ENCODE measurements around the gene HEG1.

HEG1 gene

DNA sequence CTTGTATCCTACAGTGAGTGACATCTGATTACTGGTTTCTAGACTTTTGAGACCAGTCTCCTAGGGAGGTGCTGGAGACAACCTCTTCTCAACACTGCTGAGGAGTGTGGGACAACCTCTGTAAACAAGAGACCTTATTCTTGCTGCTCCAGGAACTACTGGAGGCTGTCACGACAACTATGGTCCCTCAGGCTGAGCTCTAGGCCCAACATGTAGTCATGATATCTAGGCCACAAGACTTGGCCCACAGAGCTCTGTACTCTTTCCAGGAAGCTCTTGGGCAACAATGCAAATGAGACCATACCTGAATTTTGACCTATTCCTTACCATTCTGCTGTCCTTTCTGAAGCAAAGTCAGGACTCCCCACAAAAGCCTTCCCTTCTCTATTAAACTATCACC is 24.3 kb upstream of the HEG1 start:
- no peak overlapping the region for H3K27ac ChIP-seq (ENCODE audit: low read depth, low read length)
- H3K36me3 ChIP-seq (ENCODE audit: insufficient read depth, low read length) = no peaks in the 10 kb centered on the region
- no peak overlapping the region for H3K9ac ChIP-seq (ENCODE audit: low read length)
- no peak overlapping the region for H3K4me3 ChIP-seq (ENCODE audit: low read depth in 1 of 2, low read length in 2 of 2)
- no peaks in the 10 kb centered on the region for H3K4me1 ChIP-seq (ENCODE audit: insufficient read depth, low read length)
- no peaks in the 10 kb centered on the region for H3K27me3 ChIP-seq (ENCODE audit: control insufficient read depth in 1 of 2, insufficient read depth in 2 of 2, low read length in 2 of 2)
- H3K9me3 ChIP-seq (ENCODE audit: low read length) = no peaks in the 10 kb centered on the region

GRCh38 chr3:125079675-125080045 is 23.9 kb upstream of the HEG1 start:
- no peak overlapping the region for H3K9ac ChIP-seq (ENCODE audit: low read length)
- H3K9me3 ChIP-seq (ENCODE audit: low read length) = no peaks in the 10 kb centered on the region
- H3K4me1 ChIP-seq (ENCODE audit: insufficient read depth, low read length) = no peaks in the 10 kb centered on the region
- H3K27ac ChIP-seq (ENCODE audit: low read depth, low read length) = no peak overlapping the region
- H3K4me3 ChIP-seq (ENCODE audit: low read depth in 1 of 2, low read length in 2 of 2) = no peak overlapping the region
- no peaks in the 10 kb centered on the region for H3K27me3 ChIP-seq (ENCODE audit: control insufficient read depth in 1 of 2, insufficient read depth in 2 of 2, low read length in 2 of 2)
- no peaks in the 10 kb centered on the region for H3K36me3 ChIP-seq (ENCODE audit: insufficient read depth, low read length)

GRCh38 chr3:125078951-125079674 is 23.3 kb upstream of the HEG1 start:
- Histone ChIP-seq H3K36me3 (ENCODE audit: insufficient read depth, low read length) (no peaks in the 10 kb centered on the region), H3K4me1 (ENCODE audit: insufficient read depth, low read length) (no peaks in the 10 kb centered on the region), H3K27me3 (ENCODE audit: control insufficient read depth in 1 of 2, insufficient read depth in 2 of 2, low read length in 2 of 2) (no peaks in the 10 kb centered on the region), H3K27ac (ENCODE audit: low read depth, low read length) (no peak overlapping the region), H3K9ac (ENCODE audit: low read length) (no peak overlapping the region), H3K4me3 (ENCODE audit: low read depth in 1 of 2, low read length in 2 of 2) (no peak overlapping the region), H3K9me3 (ENCODE audit: low read length) (no peaks in the 10 kb centered on the region)

DNA sequence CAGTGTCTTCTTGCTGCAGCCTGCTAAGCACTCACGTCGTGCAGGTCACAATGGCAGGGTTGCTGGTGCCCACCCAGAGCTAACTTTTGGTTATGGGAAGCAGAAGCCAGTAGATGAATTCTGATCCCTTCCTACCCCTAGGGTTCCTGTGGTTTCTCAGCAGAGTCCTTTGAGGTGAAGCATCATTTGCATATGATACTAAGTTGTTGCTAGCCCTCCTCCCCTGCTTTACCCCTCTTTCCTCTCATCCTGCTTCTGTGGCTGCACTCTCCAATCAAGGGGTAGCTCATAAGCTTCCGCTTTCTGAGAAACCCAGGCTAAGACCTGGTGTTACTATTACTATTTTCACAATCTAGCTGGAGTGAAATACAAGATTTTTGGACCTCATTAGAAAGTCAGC is 22.1 kb upstream of the HEG1 start:
- no peaks in the 10 kb centered on the region for H3K9me3 ChIP-seq (ENCODE audit: low read length)
- no peaks in the 10 kb centered on the region for H3K27me3 ChIP-seq (ENCODE audit: control insufficient read depth in 1 of 2, insufficient read depth in 2 of 2, low read length in 2 of 2)
- H3K4me1 ChIP-seq (ENCODE audit: insufficient read depth, low read length) = no peaks in the 10 kb centered on the region
- H3K4me3 ChIP-seq (ENCODE audit: low read depth in 1 of 2, low read length in 2 of 2) = no peak overlapping the region
- H3K36me3 ChIP-seq (ENCODE audit: insufficient read depth, low read length) = no peaks in the 10 kb centered on the region
- H3K27ac ChIP-seq (ENCODE audit: low read depth, low read length) = no peak overlapping the region
- no peak overlapping the region for H3K9ac ChIP-seq (ENCODE audit: low read length)

DNA sequence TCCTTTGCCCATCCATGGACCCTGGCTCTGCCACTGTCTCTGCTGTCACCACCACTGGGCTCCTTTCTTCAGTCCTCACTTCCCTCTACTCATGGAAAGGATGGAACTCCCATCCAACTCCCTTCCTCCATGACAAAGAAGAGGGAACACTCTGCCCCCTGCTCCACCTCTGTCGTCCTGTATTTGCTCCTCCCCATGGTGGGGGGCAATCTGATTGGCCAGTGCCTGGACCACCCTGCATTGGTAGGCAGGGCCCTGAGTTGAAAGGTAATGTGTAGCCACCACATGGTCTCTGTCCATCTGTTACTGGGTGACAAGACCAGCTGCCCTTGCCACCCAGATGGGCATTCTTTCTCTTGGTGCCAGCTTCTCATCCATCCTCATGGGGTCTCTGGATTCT is 20.7 kb upstream of the HEG1 start:
- Histone ChIP-seq H3K9ac (ENCODE audit: low read length) (no peak overlapping the region), H3K4me1 (ENCODE audit: insufficient read depth, low read length) (no peaks in the 10 kb centered on the region), H3K27me3 (ENCODE audit: control insufficient read depth in 1 of 2, insufficient read depth in 2 of 2, low read length in 2 of 2) (no peaks in the 10 kb centered on the region), H3K9me3 (ENCODE audit: low read length) (no peaks in the 10 kb centered on the region), H3K36me3 (ENCODE audit: insufficient read depth, low read length) (no peaks in the 10 kb centered on the region), H3K27ac (ENCODE audit: low read depth, low read length) (no peak overlapping the region), H3K4me3 (ENCODE audit: low read depth in 1 of 2, low read length in 2 of 2) (no peak overlapping the region)

- Histone ChIP-seq H3K9me3 (ENCODE audit: low read length) (no peaks in the 10 kb centered on the region), H3K4me1 (ENCODE audit: insufficient read depth, low read length) (no peaks in the 10 kb centered on the region), H3K4me3 (ENCODE audit: low read depth in 1 of 2, low read length in 2 of 2) (no peak overlapping the region), H3K9ac (ENCODE audit: low read length) (no peak overlapping the region), H3K36me3 (ENCODE audit: insufficient read depth, low read length) (no peaks in the 10 kb centered on the region), H3K27me3 (ENCODE audit: control insufficient read depth in 1 of 2, insufficient read depth in 2 of 2, low read length in 2 of 2) (no peaks in the 10 kb centered on the region), H3K27ac (ENCODE audit: low read depth, low read length) (no peak overlapping the region)
These were observed 19.9 kb upstream of the HEG1 start for GRCh38 chr3:125075738-125076137.

DNA sequence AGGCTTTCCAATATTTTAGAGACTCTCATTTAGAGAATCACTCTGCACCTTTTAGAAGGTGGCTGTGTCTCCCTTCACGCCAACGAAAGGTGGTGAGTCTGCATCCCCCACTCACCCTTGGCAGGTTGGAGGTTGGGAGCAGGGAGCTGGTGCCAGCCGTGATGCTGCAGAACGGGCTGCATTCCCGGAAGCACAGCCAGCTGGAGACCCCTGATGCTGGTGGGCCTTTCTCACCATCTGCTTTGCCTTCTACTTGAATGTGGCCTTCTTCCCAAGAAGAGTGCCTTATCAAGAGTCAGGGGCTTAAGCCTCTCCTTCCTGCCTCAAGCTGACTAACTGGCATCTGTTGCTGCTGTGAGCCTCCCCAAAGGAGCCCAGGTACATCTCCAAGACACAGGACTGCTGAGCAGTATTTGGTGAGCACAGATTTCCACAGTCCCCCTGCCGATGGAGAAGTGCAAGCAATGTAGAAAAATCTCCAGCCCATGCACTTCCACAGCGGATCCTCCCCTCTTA is 17.7 kb upstream of the HEG1 start:
- no peaks in the 10 kb centered on the region for H3K36me3 ChIP-seq (ENCODE audit: insufficient read depth, low read length)

DNA sequence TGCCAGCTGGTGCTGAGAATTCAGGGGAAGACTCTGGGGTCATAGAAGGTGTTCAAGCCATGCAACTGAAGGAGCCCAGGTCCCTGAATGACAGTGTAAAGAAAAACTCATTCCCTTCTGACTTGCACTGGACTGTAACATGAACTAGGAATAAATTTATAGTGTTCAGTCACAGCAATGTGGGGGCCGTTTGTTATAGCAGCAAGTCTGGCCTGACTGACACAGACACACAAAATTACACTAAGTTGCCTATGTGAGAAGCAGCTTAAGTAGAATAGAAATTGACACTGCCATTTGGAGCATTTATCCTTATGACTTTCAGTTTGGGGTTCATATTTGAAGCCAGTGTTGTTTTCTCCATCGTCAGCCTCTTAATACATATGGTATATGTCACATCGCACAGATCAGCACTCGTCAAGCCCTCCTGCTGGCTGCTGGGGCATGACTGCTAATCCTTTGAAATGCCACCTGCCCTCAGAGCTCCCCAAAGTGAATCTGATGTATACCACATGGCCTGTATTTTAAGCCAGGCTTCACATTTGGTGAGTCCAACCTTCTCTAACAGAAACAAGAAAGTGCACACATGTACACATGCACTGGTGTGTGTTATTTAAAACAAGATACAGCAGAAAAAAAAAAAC is 17.1 kb upstream of the HEG1 start:
- H3K36me3 ChIP-seq (ENCODE audit: insufficient read depth, low read length) = no peaks in the 10 kb centered on the region
- H3K27ac ChIP-seq (ENCODE audit: low read depth, low read length) = no peak overlapping the region
- H3K4me3 ChIP-seq (ENCODE audit: low read depth in 1 of 2, low read length in 2 of 2) = no peak overlapping the region
- H3K9me3 ChIP-seq (ENCODE audit: low read length) = no peaks in the 10 kb centered on the region
- H3K9ac ChIP-seq (ENCODE audit: low read length) = no peak overlapping the region
- H3K4me1 ChIP-seq (ENCODE audit: insufficient read depth, low read length) = no peaks in the 10 kb centered on the region
- H3K27me3 ChIP-seq (ENCODE audit: control insufficient read depth in 1 of 2, insufficient read depth in 2 of 2, low read length in 2 of 2) = no peaks in the 10 kb centered on the region

More for the DNA sequence above, 17.7 kb upstream of the HEG1 start:
- Histone ChIP-seq H3K4me1 (ENCODE audit: insufficient read depth, low read length) (no peaks in the 10 kb centered on the region), H3K27ac (ENCODE audit: low read depth, low read length) (no peak overlapping the region), H3K9ac (ENCODE audit: low read length) (no peak overlapping the region), H3K27me3 (ENCODE audit: control insufficient read depth in 1 of 2, insufficient read depth in 2 of 2, low read length in 2 of 2) (no peaks in the 10 kb centered on the region), H3K4me3 (ENCODE audit: low read depth in 1 of 2, low read length in 2 of 2) (no peak overlapping the region), H3K9me3 (ENCODE audit: low read length) (no peaks in the 10 kb centered on the region)

- Histone ChIP-seq H3K27me3 (ENCODE audit: control insufficient read depth in 1 of 2, insufficient read depth in 2 of 2, low read length in 2 of 2) (no peaks in the 10 kb centered on the region), H3K9me3 (ENCODE audit: low read length) (no peaks in the 10 kb centered on the region), H3K9ac (ENCODE audit: low read length) (no peak overlapping the region), H3K4me3 (ENCODE audit: low read depth in 1 of 2, low read length in 2 of 2) (no peak overlapping the region), H3K27ac (ENCODE audit: low read depth, low read length) (no peak overlapping the region), H3K4me1 (ENCODE audit: insufficient read depth, low read length) (no peaks in the 10 kb centered on the region), H3K36me3 (ENCODE audit: insufficient read depth, low read length) (no peaks in the 10 kb centered on the region)
These were observed 16.5 kb upstream of the HEG1 start for GRCh38 chr3:125072301-125072700.

DNA sequence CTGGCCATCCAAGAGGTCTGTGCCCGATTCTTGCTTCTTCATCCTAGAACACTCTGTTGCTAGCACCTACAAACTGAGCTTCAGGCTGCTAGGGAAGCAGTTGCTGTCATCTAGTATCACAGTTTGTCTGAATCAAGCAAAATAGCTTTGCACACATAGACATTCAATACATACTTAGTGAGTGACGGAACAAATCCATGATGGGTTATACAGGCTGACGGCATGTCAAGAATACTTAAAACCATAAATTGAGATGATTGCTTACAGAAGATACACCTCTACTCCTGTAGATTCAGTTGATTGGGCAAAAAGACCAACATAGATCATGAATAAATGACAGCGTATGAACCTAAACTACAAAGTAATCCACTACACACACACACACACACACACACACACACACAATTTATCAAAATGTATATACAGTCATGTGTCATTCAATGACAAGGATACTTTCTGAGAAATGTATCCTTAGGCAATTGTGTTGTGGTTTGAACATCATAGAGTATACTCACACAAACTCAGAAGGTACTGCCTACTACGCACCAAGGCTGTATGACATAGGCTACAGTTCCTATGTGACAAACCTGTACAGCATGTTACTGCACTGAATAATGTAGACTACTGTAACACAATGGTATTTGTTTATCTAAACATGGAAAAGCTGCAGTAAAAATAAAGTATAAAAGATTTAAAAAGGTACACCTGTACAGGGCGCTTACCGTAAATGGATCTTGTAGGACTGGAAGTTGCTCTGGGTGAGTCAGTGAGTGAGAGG is 14.4 kb upstream of the HEG1 start:
- no peak overlapping the region for H3K9ac ChIP-seq (ENCODE audit: low read length)

GRCh38 chr3:125069452-125069851 is 13.7 kb upstream of the HEG1 start:
- H3K4me1 ChIP-seq (ENCODE audit: insufficient read depth, low read length) = no peaks in the 10 kb centered on the region
- H3K4me3 ChIP-seq (ENCODE audit: low read depth in 1 of 2, low read length in 2 of 2) = no peak overlapping the region
- H3K36me3 ChIP-seq (ENCODE audit: insufficient read depth, low read length) = no peaks in the 10 kb centered on the region

More for the DNA sequence above, 14.4 kb upstream of the HEG1 start:
- H3K4me1 ChIP-seq (ENCODE audit: insufficient read depth, low read length) = no peaks in the 10 kb centered on the region
- H3K9me3 ChIP-seq (ENCODE audit: low read length) = no peaks in the 10 kb centered on the region
- H3K27me3 ChIP-seq (ENCODE audit: control insufficient read depth in 1 of 2, insufficient read depth in 2 of 2, low read length in 2 of 2) = no peaks in the 10 kb centered on the region
- H3K36me3 ChIP-seq (ENCODE audit: insufficient read depth, low read length) = no peaks in the 10 kb centered on the region
- H3K27ac ChIP-seq (ENCODE audit: low read depth, low read length) = no peak overlapping the region
- no peak overlapping the region for H3K4me3 ChIP-seq (ENCODE audit: low read depth in 1 of 2, low read length in 2 of 2)

More at GRCh38 chr3:125069452-125069851, 13.7 kb upstream of the HEG1 start:
- Histone ChIP-seq H3K27me3 (ENCODE audit: control insufficient read depth in 1 of 2, insufficient read depth in 2 of 2, low read length in 2 of 2) (no peaks in the 10 kb centered on the region), H3K9me3 (ENCODE audit: low read length) (no peaks in the 10 kb centered on the region), H3K9ac (ENCODE audit: low read length) (no peak overlapping the region), H3K27ac (ENCODE audit: low read depth, low read length) (no peak overlapping the region)

Data from muscle layer of colon (tissue), 2 donors.